Upper lobe of right lung (tissue), 1 donor: ENCODE data around the gene ADGRV1. TPM values are rescaled to one million over a fixed set of nuclear protein-coding genes. Genes with fewer than 3 reads are reported as not detected.

Experiments used
- ATAC-seq: fragments of 200-7000 bp; cut with Tn5 transposase; one replicate; pipeline ENCODE4 v1.9.1; 2020; ENCODE audit warnings: mild to moderate bottlenecking, moderate library complexity
- DNase-seq: peaks from one replicate; pipeline ENCODE4 v3.0.0-alpha.2; 2020
- H3K27ac ChIP-seq: fragments of 200-600 bp; one replicate; pipeline ENCODE4 v1.8.0; 2022
- H3K27me3 ChIP-seq: fragments of 200-600 bp; one replicate; pipeline ENCODE4 v1.8.0; 2022; ENCODE audit warnings: mild to moderate bottlenecking
- H3K36me3 ChIP-seq: fragments of 200-600 bp; one replicate; pipeline ENCODE4 v1.8.0; 2022
- H3K4me1 ChIP-seq: fragments of 200-600 bp; one replicate; pipeline ENCODE4 v1.8.0; 2022
- H3K4me3 ChIP-seq: fragments of 200-600 bp; one replicate; pipeline ENCODE4 v1.8.0; 2022; ENCODE audit warnings: mild to moderate bottlenecking
- H3K9me3 ChIP-seq: fragments of 200-600 bp; one replicate; pipeline ENCODE4 v1.8.0; 2022
- CTCF ChIP-seq: fragments of 200-600 bp; IDR thresholded peaks from one replicate; pipeline ENCODE4 v1.8.0; 2022; ENCODE audit warnings: antibody characterized with exemption
- intact Hi-C: fragments of 100-400 bp; cut with DNase I; formaldehyde crosslinking; loops from one replicate; pipeline ENCODE4 v1.11.0; 2022
- total RNA-seq: library from RNA; stranded (reverse); fragmentation: NEBNext Ultra II Directional; extraction: Animal tissue kit (Norgen Biotek cat#: 25700); gene quantifications from one replicate; pipeline ENCODE4 v1.2.1, GENCODE V29; 2021
- donor health status: DM: no; HTN: yes; CAD: no; lungs with severe emphysema.

The ADGRV1 gene
- total RNA-seq, 1 donor from 2014 or later = 47.1 TPM

- intact Hi-C loops = no loop called here
- Histone ChIP-seq H3K4me3 (no peak overlapping the region), H3K36me3 (no peaks in the 10 kb centered on the region), H3K4me1 (peaks cover 3% of the 10 kb centered on the region), H3K27me3 (no peaks in the 10 kb centered on the region), H3K27ac (no peak overlapping the region), H3K9me3 (no peaks in the 10 kb centered on the region)
- no peak for TF ChIP-seq CTCF
- DNase-seq (no peak), ATAC-seq (no peak)
These were observed 457.7 kb downstream of the ADGRV1 start for GRCh38 chr5:91016322-91016721.

- H3K27me3 ChIP-seq = no peaks in the 10 kb centered on the region
- no peak overlapping the region for H3K27ac ChIP-seq
- no peak overlapping the region for H3K4me3 ChIP-seq
- DNase-seq (no peak), ATAC-seq (peak; percentile 76)
- peaks cover 3% of the 10 kb centered on the region for H3K4me1 ChIP-seq
- no peaks in the 10 kb centered on the region for H3K9me3 ChIP-seq
- intact Hi-C loops = no loop called here
- no peaks in the 10 kb centered on the region for H3K36me3 ChIP-seq
- no peak for TF ChIP-seq CTCF
These were observed 458.5 kb downstream of the ADGRV1 start for GRCh38 chr5:91016954-91017700.

- Histone ChIP-seq H3K27ac (no peak overlapping the region), H3K27me3 (no peaks in the 10 kb centered on the region), H3K9me3 (no peaks in the 10 kb centered on the region), H3K4me1 (peaks cover 7% of the 10 kb centered on the region), H3K36me3 (no peaks in the 10 kb centered on the region), H3K4me3 (no peak overlapping the region)
- ATAC-seq (peak; percentile 66), DNase-seq (no peak)
- intact Hi-C loops = no loop called here
- no peak for TF ChIP-seq CTCF
These were observed 459.6 kb downstream of the ADGRV1 start for GRCh38 chr5:91018200-91018599.

GRCh38 chr5:91018712-91019371 lies 460.2 kb downstream of the ADGRV1 start:
- DNase-seq (no peak), ATAC-seq (no peak)
- H3K36me3 ChIP-seq = no peaks in the 10 kb centered on the region
- no peak overlapping the region for H3K27ac ChIP-seq
- TF ChIP-seq CTCF = no peak
- peaks cover 7% of the 10 kb centered on the region for H3K4me1 ChIP-seq
- intact Hi-C loops = no loop called here
- H3K9me3 ChIP-seq = no peaks in the 10 kb centered on the region
- H3K27me3 ChIP-seq = no peaks in the 10 kb centered on the region
- no peak overlapping the region for H3K4me3 ChIP-seq

- no peaks in the 10 kb centered on the region for H3K27me3 ChIP-seq
- H3K9me3 ChIP-seq = no peaks in the 10 kb centered on the region
- intact Hi-C loops = no loop called here
- no peak for ATAC-seq
- DNase-seq = no peak
- H3K27ac ChIP-seq = no peak overlapping the region
- no peak for TF ChIP-seq CTCF
- no peak overlapping the region for H3K4me3 ChIP-seq
- peaks cover 7% of the 10 kb centered on the region for H3K4me1 ChIP-seq
- no peaks in the 10 kb centered on the region for H3K36me3 ChIP-seq
These were observed 461.6 kb downstream of the ADGRV1 start for GRCh38 chr5:91020065-91020800.
